ENCODE data around the gene ZBTB37. TPM values are rescaled to one million over a fixed set of nuclear protein-coding genes. Genes with fewer than 3 reads are reported as not detected.

Gene ZBTB37
- total RNA-seq, 1 experiment from 2014 or later: 12.0 TPM

DNA sequence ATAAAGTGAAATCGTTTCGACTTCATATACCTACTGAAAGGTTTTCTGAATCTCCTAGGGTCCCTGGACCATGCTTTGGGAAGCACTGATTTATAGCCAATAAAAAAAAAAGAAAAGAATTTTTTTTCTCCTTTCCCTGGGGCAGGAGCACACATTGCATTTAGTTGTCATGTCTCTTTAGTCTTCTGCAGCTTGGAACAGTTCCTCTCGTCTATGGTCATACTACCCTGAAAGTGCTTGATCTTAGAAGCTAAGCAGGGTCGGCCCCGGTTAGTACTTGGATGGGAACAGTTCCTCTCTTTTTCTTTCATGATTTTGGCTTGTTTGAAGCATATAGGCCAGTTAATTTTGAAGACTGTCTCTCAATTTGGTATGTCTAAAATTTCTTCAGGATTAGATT, 52.7 kb downstream of the ZBTB37 start:
- H2AFZ ChIP-seq (ENCODE audit: low read length): no peak overlapping the region
- no CpG with 5 or more reads among the region's 5 CpGs for WGBS (ENCODE audit: extremely low coverage, insufficient read length, low lambda C conversion rate)
- TF ChIP-seq, protein P1, sequence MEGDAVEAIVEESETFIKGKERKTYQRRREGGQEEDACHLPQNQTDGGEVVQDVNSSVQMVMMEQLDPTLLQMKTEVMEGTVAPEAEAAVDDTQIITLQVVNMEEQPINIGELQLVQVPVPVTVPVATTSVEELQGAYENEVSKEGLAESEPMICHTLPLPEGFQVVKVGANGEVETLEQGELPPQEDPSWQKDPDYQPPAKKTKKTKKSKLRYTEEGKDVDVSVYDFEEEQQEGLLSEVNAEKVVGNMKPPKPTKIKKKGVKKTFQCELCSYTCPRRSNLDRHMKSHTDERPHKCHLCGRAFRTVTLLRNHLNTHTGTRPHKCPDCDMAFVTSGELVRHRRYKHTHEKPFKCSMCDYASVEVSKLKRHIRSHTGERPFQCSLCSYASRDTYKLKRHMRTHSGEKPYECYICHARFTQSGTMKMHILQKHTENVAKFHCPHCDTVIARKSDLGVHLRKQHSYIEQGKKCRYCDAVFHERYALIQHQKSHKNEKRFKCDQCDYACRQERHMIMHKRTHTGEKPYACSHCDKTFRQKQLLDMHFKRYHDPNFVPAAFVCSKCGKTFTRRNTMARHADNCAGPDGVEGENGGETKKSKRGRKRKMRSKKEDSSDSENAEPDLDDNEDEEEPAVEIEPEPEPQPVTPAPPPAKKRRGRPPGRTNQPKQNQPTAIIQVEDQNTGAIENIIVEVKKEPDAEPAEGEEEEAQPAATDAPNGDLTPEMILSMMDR (conservative IDR thresholded peaks at IDR 0.05): no peak
- no peaks in the 10 kb centered on the region for H3K4me1 ChIP-seq (ENCODE audit: insufficient read depth, low read length)
- no peak overlapping the region for H2BK20ac ChIP-seq (ENCODE audit: low read depth, low read length, poor library complexity, severe bottlenecking)
- H3K14ac ChIP-seq (ENCODE audit: insufficient read depth, low read length): no peak overlapping the region
- no peaks in the 10 kb centered on the region for H3K9me3 ChIP-seq (ENCODE audit: control insufficient read depth, low read depth, low read length)
- H3K56ac ChIP-seq (ENCODE audit: insufficient read length, low read depth, low read length): no peak overlapping the region
- Mint-ChIP-seq H3K36me3 (ENCODE audit: insufficient read depth in 1 of 3, low read depth in 3 of 3) (no peaks in the 10 kb centered on the region), H3K4me3 (no peak overlapping the region), H3K27ac (no peak overlapping the region), H3K4me1 (no peaks in the 10 kb centered on the region), H3K9me3 (no peaks in the 10 kb centered on the region), H3K27me3 (ENCODE audit: low read depth) (peaks cover 5% of the 10 kb centered on the region)
- H4K20me1 ChIP-seq (ENCODE audit: control insufficient read depth, insufficient read depth, insufficient read length): no peaks in the 10 kb centered on the region
- H3K18ac ChIP-seq (ENCODE audit: insufficient read length, low read depth, low read length): no peak overlapping the region
- no peak overlapping the region for H3K4me2 ChIP-seq (ENCODE audit: insufficient read depth, insufficient read length, low read length)
- H2BK12ac ChIP-seq (ENCODE audit: insufficient read length, low read depth, low read length): no peak overlapping the region
- no peaks in the 10 kb centered on the region for H3K79me2 ChIP-seq (ENCODE audit: insufficient read depth, low read length)
- H3K79me1 ChIP-seq (ENCODE audit: insufficient read depth, low read depth, low read length, poor library complexity, severe bottlenecking): no peaks in the 10 kb centered on the region
- H4K5ac ChIP-seq (ENCODE audit: insufficient read length, low read depth, low read length): no peak overlapping the region
- DNase-seq: no peak
- no peak overlapping the region for H3K23ac ChIP-seq (ENCODE audit: insufficient read length, low read depth, low read length)
- H2AK5ac ChIP-seq (ENCODE audit: insufficient read length, low read length): no peak overlapping the region
- no peak overlapping the region for H3T11ph ChIP-seq (ENCODE audit: low read length)
- no peaks in the 10 kb centered on the region for H3K23me2 ChIP-seq (ENCODE audit: insufficient read length, low read depth, low read length, poor library complexity, severe bottlenecking)
- no peak overlapping the region for H2BK5ac ChIP-seq (ENCODE audit: insufficient read length, low read length)
- H2BK120ac ChIP-seq (ENCODE audit: low read depth, low read length, poor library complexity, severe bottlenecking): no peak overlapping the region
- no peak overlapping the region for H3K9ac ChIP-seq (ENCODE audit: extremely low read depth, insufficient read length, low read length)
- H4K91ac ChIP-seq (ENCODE audit: insufficient read length, low read depth, low read length): no peak overlapping the region
- no peak overlapping the region for H3K27ac ChIP-seq (ENCODE audit: insufficient read length, low read depth, low read length)
- H3K4ac ChIP-seq (ENCODE audit: low read depth, low read length): no peak overlapping the region
- no peaks in the 10 kb centered on the region for H3K27me3 ChIP-seq (ENCODE audit: insufficient read depth, low read length)
- no peak overlapping the region for H2BK15ac ChIP-seq (ENCODE audit: low read depth, low read length)
- H4K8ac ChIP-seq (replicated peaks; ENCODE audit: insufficient read length, low read depth, low read length): no peak overlapping the region
